NB4 (cell line): Measurements from ENCODE around the gene TRABD2B.

ENCODE experiments used
- DNase-seq: peaks from one replicate; pipeline ENCODE4 v3.0.0; 2010; ENCODE audit warnings: low read depth
- H3K4me3 ChIP-seq: one replicate; pipeline ENCODE4 v1.5.1; 2011; ENCODE audit warnings: mild to moderate bottlenecking, low read depth, low read length, moderate library complexity
- MYC ChIP-seq: IDR thresholded peaks from 2 replicates; pipeline ENCODE4 v1.6.1; 2011; ENCODE audit warnings: low read depth, low read length
- POLR2A ChIP-seq: IDR thresholded peaks from 2 replicates; pipeline ENCODE4 v1.6.1; 2011; ENCODE audit warnings: mild to moderate bottlenecking; ENCODE audit not compliant: insufficient read length; ENCODE audit errors: extremely low read depth
- TF ChIP-seq, protein P1 (sequence below): IDR thresholded peaks from 2 replicates; pipeline ENCODE4 v1.6.1; 2011; ENCODE audit warnings: low read depth, low read length
- TF ChIP-seq, protein P2 (sequence below): IDR thresholded peaks from one replicate; pipeline ENCODE4 v1.5.1; 2012; ENCODE audit warnings: low read depth, low read length

TRABD2B gene

DNA sequence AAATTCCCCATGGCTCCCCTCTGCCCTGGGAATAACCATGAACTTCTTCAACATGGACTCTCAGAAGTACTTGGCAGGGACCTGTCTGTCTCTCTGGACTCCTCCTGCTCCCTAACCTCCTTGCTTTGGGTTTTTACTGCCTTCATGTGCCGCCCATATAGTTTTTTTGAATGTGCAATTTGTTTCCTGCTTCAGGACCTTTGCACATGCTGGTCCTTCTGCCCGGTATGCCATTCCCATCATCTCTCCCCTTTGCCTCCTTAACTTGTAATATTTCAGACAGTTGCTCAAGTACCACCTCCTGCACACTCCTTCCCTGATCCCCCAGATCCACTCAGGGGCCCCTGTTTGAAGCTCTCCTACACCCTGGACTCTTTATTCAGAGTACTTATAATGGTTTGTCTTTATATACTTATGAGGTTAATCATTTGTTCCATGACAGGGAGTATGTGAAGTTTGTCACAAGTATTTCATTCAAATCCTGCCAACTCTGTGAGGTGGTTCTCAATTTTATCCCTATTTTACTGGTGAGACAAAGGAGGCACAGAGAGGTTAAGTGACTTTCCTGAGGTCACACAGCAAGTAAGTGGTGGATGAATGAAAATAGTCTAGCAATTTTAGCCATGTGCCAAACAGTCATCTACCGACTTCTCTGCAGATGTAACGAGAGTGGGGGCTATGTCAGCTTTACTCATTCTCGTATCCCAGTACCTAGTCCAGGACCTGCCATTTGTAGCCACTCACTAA, 180.7 kb downstream of the TRABD2B start:
- no peak overlapping the region for H3K4me3 ChIP-seq
- TF ChIP-seq, protein P1, sequence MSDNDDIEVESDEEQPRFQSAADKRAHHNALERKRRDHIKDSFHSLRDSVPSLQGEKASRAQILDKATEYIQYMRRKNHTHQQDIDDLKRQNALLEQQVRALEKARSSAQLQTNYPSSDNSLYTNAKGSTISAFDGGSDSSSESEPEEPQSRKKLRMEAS = no peak
- TF ChIP-seq, protein P2, sequence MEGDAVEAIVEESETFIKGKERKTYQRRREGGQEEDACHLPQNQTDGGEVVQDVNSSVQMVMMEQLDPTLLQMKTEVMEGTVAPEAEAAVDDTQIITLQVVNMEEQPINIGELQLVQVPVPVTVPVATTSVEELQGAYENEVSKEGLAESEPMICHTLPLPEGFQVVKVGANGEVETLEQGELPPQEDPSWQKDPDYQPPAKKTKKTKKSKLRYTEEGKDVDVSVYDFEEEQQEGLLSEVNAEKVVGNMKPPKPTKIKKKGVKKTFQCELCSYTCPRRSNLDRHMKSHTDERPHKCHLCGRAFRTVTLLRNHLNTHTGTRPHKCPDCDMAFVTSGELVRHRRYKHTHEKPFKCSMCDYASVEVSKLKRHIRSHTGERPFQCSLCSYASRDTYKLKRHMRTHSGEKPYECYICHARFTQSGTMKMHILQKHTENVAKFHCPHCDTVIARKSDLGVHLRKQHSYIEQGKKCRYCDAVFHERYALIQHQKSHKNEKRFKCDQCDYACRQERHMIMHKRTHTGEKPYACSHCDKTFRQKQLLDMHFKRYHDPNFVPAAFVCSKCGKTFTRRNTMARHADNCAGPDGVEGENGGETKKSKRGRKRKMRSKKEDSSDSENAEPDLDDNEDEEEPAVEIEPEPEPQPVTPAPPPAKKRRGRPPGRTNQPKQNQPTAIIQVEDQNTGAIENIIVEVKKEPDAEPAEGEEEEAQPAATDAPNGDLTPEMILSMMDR = no peak
- no peak for TF ChIP-seq MYC
- no peak for TF ChIP-seq POLR2A
- DNase-seq = no peak

DNA sequence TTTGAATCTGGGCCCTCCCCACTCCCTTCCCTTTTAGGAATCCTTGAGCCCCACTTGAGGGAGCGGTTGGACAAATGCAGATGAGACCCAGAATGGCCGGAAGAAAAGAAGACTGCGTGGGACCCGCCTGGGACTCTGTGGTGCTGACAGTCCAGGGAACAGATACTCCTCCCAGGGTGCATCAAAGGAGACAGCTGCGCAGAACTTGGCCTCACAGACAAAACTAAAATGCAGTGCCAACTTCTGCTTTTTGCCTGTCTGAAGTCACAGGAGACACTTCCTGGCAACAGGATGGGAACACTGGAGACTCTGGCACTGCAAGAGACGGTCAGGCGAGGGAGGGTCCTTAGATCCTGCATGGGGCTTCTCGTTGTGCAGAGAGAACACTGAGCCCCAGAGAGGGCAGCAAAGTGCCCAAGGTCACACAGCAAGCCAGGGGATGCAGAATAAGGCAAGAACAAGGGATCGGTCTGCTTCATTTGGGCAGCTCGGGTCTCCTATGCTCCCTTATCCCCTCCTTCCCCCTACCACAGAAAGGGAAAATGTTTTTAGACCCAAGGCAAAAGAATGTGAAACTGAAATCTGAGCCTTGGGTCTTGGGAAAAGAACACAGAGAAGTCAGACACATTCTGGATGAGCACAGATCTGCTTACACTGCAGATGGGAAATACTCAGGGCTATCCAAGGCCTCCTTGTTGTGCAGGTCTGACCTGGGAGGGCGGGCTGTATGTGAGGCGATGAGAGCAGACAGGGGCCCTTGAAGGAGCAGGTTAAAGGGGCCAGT, 182.4 kb downstream of the TRABD2B start:
- H3K4me3 ChIP-seq = no peak overlapping the region
- peak; percentile 31 for DNase-seq
- TF ChIP-seq, protein P2 = no peak
- TF ChIP-seq, protein P1 = no peak
- TF ChIP-seq POLR2A (no peak), MYC (no peak)

DNA sequence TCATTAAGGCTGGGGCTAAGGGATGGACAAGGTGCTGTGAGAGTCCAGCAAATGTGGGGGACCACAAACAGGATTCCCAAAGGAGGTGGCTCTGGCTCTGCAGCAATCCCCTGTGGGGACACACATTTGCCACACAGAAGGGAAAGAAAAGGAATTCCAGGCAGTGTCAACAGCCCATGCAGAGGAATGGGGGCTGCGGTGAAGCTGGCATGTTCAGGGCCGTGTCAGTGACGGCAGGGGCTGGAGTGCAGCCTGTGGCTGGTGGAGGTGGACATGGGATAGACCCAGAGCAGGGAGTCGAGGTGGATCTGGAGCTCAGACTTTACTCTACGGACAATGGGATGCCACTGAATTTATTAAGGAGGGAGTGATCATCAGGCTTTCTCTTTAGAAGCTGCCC, 183.2 kb downstream of the TRABD2B start:
- TF ChIP-seq, protein P2 = no peak
- TF ChIP-seq POLR2A (no peak), MYC (no peak)
- TF ChIP-seq, protein P1 = no peak
- H3K4me3 ChIP-seq = no peak overlapping the region
- DNase-seq = no peak

DNA sequence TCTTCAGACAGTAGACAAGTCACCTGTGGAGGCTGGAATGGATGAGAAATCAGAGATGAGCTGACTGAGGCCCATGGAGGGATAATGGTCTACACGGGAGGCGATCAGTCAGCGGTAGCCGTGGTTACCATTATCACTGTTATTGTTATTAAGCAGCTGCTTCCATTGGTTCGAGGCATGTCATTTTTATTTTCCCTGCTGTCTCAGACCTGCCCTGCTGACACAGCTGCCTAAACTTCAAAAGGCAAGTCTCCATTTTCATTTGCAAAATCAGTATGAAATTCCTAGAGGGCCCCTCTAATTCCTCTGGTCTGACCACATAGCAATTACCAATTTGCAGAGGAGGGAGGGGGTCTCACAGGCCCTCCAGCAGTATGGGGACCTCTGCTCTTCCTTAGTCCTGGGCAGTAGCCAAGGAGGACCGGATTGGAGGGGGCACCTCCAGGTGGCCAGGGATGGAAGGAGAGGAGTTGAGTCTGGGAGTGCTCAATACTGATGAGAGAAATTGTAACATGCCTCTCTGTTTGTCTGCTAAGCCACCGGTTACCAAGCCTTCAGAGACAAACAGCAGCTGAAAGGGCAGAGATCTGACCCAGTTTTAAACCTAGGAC, 184.2 kb downstream of the TRABD2B start:
- TF ChIP-seq POLR2A (no peak), MYC (no peak)
- TF ChIP-seq, protein P2 = no peak
- TF ChIP-seq, protein P1 = no peak
- no peak overlapping the region for H3K4me3 ChIP-seq
- DNase-seq = no peak

DNA sequence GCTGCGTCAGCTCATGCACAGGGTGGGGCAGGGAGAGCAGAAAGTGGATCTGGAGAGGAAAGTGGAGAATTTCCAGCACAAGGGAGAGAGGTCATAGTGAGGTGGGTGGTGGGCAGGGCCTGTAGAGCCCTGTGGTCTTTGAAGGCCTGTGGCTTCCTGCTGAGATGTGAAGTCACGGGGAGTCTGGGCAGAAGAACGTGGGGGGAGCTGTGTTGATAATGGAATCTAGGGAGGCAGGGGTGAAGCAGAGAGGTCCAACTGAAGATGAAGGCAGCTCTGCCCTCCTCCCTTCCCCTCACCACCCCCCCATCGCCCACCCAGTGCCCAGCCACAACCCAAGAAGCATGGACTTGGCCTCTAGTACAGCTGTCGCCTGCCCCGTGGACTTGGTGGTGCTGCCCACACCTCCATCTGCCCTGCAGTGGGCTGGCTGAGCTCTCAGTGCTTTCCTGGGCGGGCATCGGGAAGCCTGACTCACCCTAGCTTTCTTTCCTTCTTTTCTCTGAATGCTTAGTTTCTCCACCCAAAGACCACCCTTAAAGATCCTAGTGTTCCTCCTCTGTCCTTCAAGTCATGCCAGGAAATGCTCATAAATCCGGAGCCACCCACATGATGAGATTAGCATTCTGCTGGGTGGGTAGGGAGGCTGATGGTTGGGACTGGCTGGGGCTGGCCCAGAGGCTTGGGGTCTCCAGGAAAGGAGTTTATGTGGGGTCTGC, 186.1 kb downstream of the TRABD2B start:
- DNase-seq = no peak
- TF ChIP-seq, protein P1 = no peak
- TF ChIP-seq, protein P2 = no peak
- TF ChIP-seq POLR2A (no peak), MYC (no peak)
- no peak overlapping the region for H3K4me3 ChIP-seq
